Measurements from ENCODE around the gene SNX33. TPM values are rescaled to one million over a fixed set of nuclear protein-coding genes. Genes with fewer than 3 reads are reported as not detected.
"Not testable (repeated sequence)": the region's sequence is repeated elsewhere in the genome, so short reads cannot be mapped to it uniquely, and the experiment has no call there.

Gene SNX33
- total RNA-seq, 1 experiment from 2014 or later: 19.8 TPM

GRCh38 chr15:75684648-75685047 lies 36.9 kb downstream of the SNX33 start (continued):
- no peak for TF ChIP-seq ZNF396 (CRISPR knock-in tag; IDR thresholded peaks at IDR 0.05; ENCODE audit: borderline replicate concordance)
- no peak for TF ChIP-seq NR1H2 (CRISPR knock-in tag; IDR thresholded peaks at IDR 0.05)
- TF ChIP-seq ZNF219 (CRISPR knock-in tag; IDR thresholded peaks at IDR 0.05; ENCODE audit: borderline replicate concordance): no peak

- H3K4me3 Mint-ChIP-seq: no peak overlapping the region
- H3K27me3 Mint-ChIP-seq (ENCODE audit: low read depth): 0 out of 2 replicates have a peak, but pooled peaks cover 2% of the 10 kb centered on the region
- peaks cover 3% of the 10 kb centered on the region; the same call in 1 of the 2 replicates for H3K36me3 Mint-ChIP-seq
- H3K27ac Mint-ChIP-seq: no peak overlapping the region
- ChIA-PET CTCF (interaction anchor here (0.8 to 3.4 kb wide), 17 partner anchors 9 to 317 kb away, joined by 3 to 38 read pairs (median 5); partner anchors contain the start of genes IMP3, SIN3A, SNUPN and SNX33), POLR2A (no interaction called here)
- no peak for DNase-seq (ENCODE audit: low spot score)
- peaks cover 16% of the 10 kb centered on the region for H3K4me1 Mint-ChIP-seq
- TF ChIP-seq MLX (CRISPR knock-in tag; IDR thresholded peaks at IDR 0.05) (no peak), GTF2I (CRISPR knock-in tag; conservative IDR thresholded peaks at IDR 0.05) (no peak), USF2 (CRISPR knock-in tag; IDR thresholded peaks at IDR 0.05) (no peak), ZNF138 (CRISPR knock-in tag; conservative IDR thresholded peaks at IDR 0.05) (no peak), FOXP1 (CRISPR knock-in tag; IDR thresholded peaks at IDR 0.05; ENCODE audit: borderline replicate concordance) (no peak), CREB1 (CRISPR knock-in tag; IDR thresholded peaks at IDR 0.05) (no peak), JUN (CRISPR knock-in tag; IDR thresholded peaks at IDR 0.05) (no peak), E2F1 (CRISPR knock-in tag; IDR thresholded peaks at IDR 0.05) (no peak), E2F4 (CRISPR knock-in tag; IDR thresholded peaks at IDR 0.05; ENCODE audit: borderline replicate concordance, low read depth) (no peak)
- H3K9me3 Mint-ChIP-seq: peaks cover 3% of the 10 kb centered on the region; the same call in 1 of the 2 replicates
- ATAC-seq: no peak
These were observed 37.5 kb downstream of the SNX33 start for GRCh38 chr15:75685195-75685594.

GRCh38 chr15:75686212-75686642 lies 38.5 kb downstream of the SNX33 start:
- H3K4me3 Mint-ChIP-seq; H3K36me3 Mint-ChIP-seq; H3K27me3 Mint-ChIP-seq (ENCODE audit: low read depth); H3K9me3 Mint-ChIP-seq; POLR2A ChIA-PET; H3K27ac Mint-ChIP-seq: not testable (repeated sequence)
- peak; percentile 83 for ATAC-seq
- TF ChIP-seq ZNF121 (CRISPR knock-in tag; IDR thresholded peaks at IDR 0.05) (0 out of 2 replicates have a peak, but pooled peaks have one; percentile 9), SP1 (CRISPR knock-in tag; conservative IDR thresholded peaks at IDR 0.05) (0 out of 2 replicates have a peak, but pooled peaks have one; percentile 24), CTCF (IDR thresholded peaks at IDR 0.05) (peak; percentile 88)
- peak; percentile 99 for DNase-seq (ENCODE audit: low spot score)
- CTCF ChIA-PET: interaction anchor here (0.5 to 3.4 kb wide), 56 partner anchors 8 to 735 kb away, joined by 3 to 38 read pairs (median 4); partner anchors contain the start of genes CSPG4, IMP3, MAN2C1 and SIN3A
- H3K4me1 Mint-ChIP-seq: peaks cover 13% of the 10 kb centered on the region

All from WTC11 (cell line).